ENCODE measurements around the gene THNSL1.
"Not testable (repeated sequence)": the region's sequence is repeated elsewhere in the genome, so short reads cannot be mapped to it uniquely, and the experiment has no call there.

The THNSL1 gene

GRCh38 chr10:25016376-25017153, at the start of gene THNSL1:
TSS of gene THNSL1 (plus strand) at chr10:25016612. CDS start at chr10:25023224, 6,612 bp downstream.
- peak; percentile 99 for DNase-seq (ENCODE audit: low read depth)

- no peak for DNase-seq (ENCODE audit: low read depth)
These were observed 49.4 kb upstream of the THNSL1 start for GRCh38 chr10:24966962-24967481.

GRCh38 chr10:24968349-24968748, 48.1 kb upstream of the THNSL1 start:
- no peak for DNase-seq (ENCODE audit: low read depth)

GRCh38 chr10:24968951-24969350, 47.5 kb upstream of the THNSL1 start:
- DNase-seq (ENCODE audit: low read depth), result not testable (repeated sequence)

- DNase-seq (ENCODE audit: low read depth), result no peak
These were observed 46.6 kb upstream of the THNSL1 start for GRCh38 chr10:24969841-24970281.

- no peak for DNase-seq (ENCODE audit: low read depth)
These were observed 45.0 kb upstream of the THNSL1 start for GRCh38 chr10:24971374-24971773.

- no peak for DNase-seq (ENCODE audit: low read depth)
These were observed 43.2 kb upstream of the THNSL1 start for GRCh38 chr10:24973163-24973562.

- DNase-seq (ENCODE audit: low read depth), result peak; percentile 88
These were observed 41.4 kb upstream of the THNSL1 start for GRCh38 chr10:24974976-24975375.

GRCh38 chr10:24979685-24980084, 36.7 kb upstream of the THNSL1 start:
- DNase-seq (ENCODE audit: low read depth), result no peak

- DNase-seq (ENCODE audit: low read depth), result peak; percentile 11
These were observed 35.2 kb upstream of the THNSL1 start for GRCh38 chr10:24981161-24981710.

- DNase-seq (ENCODE audit: low read depth), result no peak
These were observed 33.9 kb upstream of the THNSL1 start for GRCh38 chr10:24982319-24983112.

GRCh38 chr10:24983130-24983529, 33.3 kb upstream of the THNSL1 start:
- no peak for DNase-seq (ENCODE audit: low read depth)

- DNase-seq (ENCODE audit: low read depth), result peak; percentile 1
These were observed 32.5 kb upstream of the THNSL1 start for GRCh38 chr10:24983946-24984345.

GRCh38 chr10:24984906-24985305, 31.5 kb upstream of the THNSL1 start:
- DNase-seq (ENCODE audit: low read depth), result no peak

- no peak for DNase-seq (ENCODE audit: low read depth)
These were observed 27.4 kb upstream of the THNSL1 start for GRCh38 chr10:24988831-24989640.

- DNase-seq (ENCODE audit: low read depth), result peak; percentile 3
These were observed 26.5 kb upstream of the THNSL1 start for GRCh38 chr10:24989867-24990266.

- DNase-seq (ENCODE audit: low read depth), result no peak
These were observed 25.1 kb upstream of the THNSL1 start for GRCh38 chr10:24991298-24991697.

GRCh38 chr10:24992512-24993133, 23.8 kb upstream of the THNSL1 start:
- no peak for DNase-seq (ENCODE audit: low read depth)

- DNase-seq (ENCODE audit: low read depth), result no peak
These were observed 23.0 kb upstream of the THNSL1 start for GRCh38 chr10:24993237-24993958.

GRCh38 chr10:24995072-24995471, 21.3 kb upstream of the THNSL1 start:
- no peak for DNase-seq (ENCODE audit: low read depth)

- no peak for DNase-seq (ENCODE audit: low read depth)
These were observed 18.4 kb upstream of the THNSL1 start for GRCh38 chr10:24998044-24998443.

Measured in iris pigment epithelial cell (primary cell).